GM13977 (cell line): ENCODE measurements around the gene NFIA.

Experiments used
- DNase-seq: peaks from one replicate; pipeline ENCODE4 v3.0.0; 2012; ENCODE audit warnings: low spot score
- in situ Hi-C: fragments of 300-500 bp; cut with MboI; formaldehyde crosslinking; loops from one replicate; pipeline ENCODE4 v1.12.0; 2022; ENCODE audit warnings: low sequenced_read_pairs, low pct_unique_long_range_greater_than_20kb, mixed read lengths, inconsistent platforms; ENCODE audit not compliant: unreplicated experiment
- TF ChIP-seq, protein P1 (sequence below): IDR thresholded peaks from 2 replicates; pipeline ENCODE4 v1.5.1; 2012; ENCODE audit warnings: mild to moderate bottlenecking, control low read depth; ENCODE audit not compliant: insufficient read depth; ENCODE audit errors: extremely low read depth, missing control alignments

Gene NFIA

DNA sequence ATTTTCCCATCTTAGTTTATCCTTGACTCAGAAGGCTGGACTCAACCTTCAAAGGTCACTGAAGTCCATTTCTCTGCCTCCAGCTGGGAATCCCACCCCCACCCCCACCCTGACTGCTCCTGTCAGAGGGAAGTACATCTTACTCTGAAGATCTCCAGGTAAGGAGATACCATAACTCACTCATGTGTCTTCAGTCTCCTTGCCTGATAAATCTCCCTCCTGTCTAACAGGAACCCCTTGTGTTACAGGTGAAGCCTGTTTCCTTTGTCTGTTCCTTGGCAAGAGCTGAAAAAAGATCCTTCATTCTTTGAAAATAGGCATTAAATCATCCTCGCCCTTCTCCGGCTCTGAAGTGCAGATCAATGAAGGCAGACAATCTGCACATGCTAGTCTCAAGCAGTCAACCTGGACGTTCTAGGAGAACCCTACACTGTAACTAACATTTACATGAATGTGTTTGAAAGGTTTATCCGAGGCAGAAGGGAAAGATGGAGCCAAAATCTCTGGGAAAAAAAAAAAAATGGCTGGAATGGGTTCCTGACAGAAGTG is 392.0 kb downstream of the NFIA start:
- no peak for DNase-seq
- in situ Hi-C loops: no loop called here
- TF ChIP-seq, protein P1, sequence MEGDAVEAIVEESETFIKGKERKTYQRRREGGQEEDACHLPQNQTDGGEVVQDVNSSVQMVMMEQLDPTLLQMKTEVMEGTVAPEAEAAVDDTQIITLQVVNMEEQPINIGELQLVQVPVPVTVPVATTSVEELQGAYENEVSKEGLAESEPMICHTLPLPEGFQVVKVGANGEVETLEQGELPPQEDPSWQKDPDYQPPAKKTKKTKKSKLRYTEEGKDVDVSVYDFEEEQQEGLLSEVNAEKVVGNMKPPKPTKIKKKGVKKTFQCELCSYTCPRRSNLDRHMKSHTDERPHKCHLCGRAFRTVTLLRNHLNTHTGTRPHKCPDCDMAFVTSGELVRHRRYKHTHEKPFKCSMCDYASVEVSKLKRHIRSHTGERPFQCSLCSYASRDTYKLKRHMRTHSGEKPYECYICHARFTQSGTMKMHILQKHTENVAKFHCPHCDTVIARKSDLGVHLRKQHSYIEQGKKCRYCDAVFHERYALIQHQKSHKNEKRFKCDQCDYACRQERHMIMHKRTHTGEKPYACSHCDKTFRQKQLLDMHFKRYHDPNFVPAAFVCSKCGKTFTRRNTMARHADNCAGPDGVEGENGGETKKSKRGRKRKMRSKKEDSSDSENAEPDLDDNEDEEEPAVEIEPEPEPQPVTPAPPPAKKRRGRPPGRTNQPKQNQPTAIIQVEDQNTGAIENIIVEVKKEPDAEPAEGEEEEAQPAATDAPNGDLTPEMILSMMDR: no peak

DNA sequence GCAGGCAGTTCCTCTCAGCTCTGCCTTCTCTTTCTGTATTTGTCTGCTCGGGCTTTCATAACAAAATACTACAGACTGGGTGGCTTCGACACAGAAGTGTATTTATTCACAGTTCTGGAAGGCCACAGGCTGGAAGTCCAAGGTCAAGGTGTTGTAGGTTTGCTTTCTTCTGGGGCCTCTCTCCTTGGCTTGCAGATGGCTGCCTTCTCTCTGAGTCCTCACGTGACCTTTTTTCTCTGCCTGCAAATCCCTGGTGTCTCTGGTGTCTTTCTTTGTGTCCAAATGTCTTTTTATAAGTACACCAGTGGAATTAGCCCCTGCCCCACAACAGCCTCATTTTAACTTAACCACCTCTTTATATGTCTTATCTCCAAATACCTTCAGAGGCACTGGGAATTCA is 392.6 kb downstream of the NFIA start:
- TF ChIP-seq, protein P1: no peak
- no peak for DNase-seq
- in situ Hi-C loops: no loop called here

DNA sequence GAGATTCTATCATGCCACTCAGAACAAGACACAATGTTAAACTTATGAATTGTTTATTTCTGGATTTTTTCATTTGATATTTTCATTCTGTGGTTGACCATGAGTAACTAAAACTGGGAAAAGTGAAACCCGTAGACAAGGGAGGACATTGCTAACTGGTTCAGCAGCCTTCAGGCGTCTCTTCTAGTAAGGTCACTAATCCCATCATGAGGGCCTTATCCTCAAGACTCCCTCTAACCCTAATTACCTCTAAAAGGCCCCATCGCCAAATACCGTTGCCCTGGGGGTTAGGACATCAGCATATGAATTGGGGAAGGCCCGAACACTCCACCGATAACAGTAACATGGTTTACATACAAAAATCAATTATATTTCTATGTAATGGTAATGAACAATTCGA is 394.9 kb downstream of the NFIA start:
- DNase-seq: no peak
- in situ Hi-C loops: no loop called here
- TF ChIP-seq, protein P1: no peak

DNA sequence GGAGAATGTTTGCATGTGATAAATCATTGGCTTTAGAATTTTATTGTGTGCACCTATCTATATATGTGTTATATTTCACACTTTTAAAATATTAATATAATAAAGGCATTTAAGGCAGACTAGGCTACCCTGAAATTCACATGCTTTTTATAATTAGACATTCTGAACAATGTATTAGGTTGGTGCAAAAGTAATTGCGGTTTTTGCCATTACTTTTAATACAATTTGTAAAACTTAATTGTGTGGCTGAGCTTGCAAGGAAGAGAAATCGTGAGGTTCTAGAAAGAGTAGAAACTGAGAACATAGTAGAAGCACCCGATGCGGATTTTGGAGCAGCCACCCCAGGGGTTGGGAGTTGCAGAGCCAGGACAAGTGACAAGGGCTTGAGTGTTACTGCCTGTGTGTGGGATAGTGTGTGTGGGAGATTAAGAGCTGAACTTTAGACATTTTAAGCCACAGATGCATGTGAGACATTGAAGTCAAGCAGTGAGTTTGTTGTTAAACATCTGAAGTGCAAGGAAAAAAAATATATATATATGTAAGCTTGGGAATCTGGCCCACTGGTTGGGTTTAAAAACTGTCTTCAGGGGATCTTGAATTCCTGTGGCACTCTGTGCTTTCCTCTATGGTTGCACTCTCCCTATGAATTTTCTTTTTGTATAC is 398.0 kb downstream of the NFIA start:
- TF ChIP-seq, protein P1: no peak
- in situ Hi-C loops: no loop called here
- DNase-seq: no peak

DNA sequence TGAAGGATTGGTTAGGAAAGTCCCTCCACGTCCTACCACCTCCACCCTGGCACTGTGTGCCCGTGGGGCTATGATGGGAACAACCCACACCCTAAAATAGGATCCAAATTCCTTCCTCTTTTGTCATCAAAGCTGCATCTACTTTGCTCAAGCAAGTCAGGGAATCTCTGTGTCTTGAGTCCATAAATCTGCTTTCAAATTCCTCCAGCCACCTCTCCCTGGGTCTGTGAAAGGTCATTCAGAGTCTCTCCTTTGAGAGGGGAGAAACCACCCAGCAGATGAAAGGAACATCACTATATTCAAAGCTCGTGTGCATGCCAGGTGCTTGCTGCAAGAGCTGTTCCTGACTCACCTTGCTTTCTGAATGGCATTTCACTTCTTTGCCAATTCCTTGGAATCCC is 399.0 kb downstream of the NFIA start:
- in situ Hi-C loops: no loop called here
- TF ChIP-seq, protein P1: no peak
- no peak for DNase-seq

DNA sequence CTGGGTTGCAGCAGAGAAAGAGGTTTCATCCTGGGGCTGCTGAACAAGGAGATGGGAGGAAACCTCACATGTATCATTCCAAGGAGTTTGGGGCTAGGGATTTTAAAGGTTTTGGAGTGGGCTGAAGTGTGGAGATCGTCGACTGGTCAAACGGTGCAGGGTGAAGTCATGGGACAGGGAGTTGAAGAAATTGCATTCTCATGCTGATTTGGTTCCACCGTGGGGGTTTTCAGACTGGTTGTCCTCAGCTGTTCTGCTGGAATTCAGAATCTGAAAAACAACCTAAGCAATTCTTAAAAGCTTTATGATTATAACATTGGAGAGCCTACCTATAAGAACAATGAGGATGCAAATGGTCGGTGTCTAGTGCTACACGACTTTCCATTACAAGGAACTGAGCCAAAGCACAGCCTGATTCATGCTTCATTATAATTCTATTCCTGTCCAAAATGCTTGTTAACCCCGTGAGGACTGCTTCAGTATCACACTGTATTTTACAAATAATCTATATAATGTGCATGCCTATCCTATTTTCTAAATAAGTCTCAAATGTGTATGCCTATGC is 399.9 kb downstream of the NFIA start:
- in situ Hi-C loops: no loop called here
- DNase-seq: no peak
- TF ChIP-seq, protein P1: no peak
